GM19025 (cell line): ENCODE data around the gene HYDIN.
A peak's percentile ranks its signal among the peaks of the same experiment; 100 is the strongest.
"Not testable (repeated sequence)": the region's sequence is repeated elsewhere in the genome, so short reads cannot be mapped to it uniquely, and the experiment has no call there.

Source experiments
- ATAC-seq: cut with Tn5 transposase; IDR thresholded peaks from one replicate; pipeline ENCODE4 v1.9.1; 2021; ENCODE audit warnings: mild to moderate bottlenecking, low read depth, moderate library complexity; ENCODE audit not compliant: unreplicated experiment

The HYDIN gene

GRCh38 chr16:70888208-70888607 lies 342.3 kb downstream of the HYDIN start:
- ATAC-seq, result not testable (repeated sequence)

- not testable (repeated sequence) for ATAC-seq
Observed at GRCh38 chr16:70884652-70885051, 345.9 kb downstream of the HYDIN start.

GRCh38 chr16:70882311-70882710 lies 348.2 kb downstream of the HYDIN start:
- ATAC-seq, result not testable (repeated sequence)

- ATAC-seq, result not testable (repeated sequence)
Observed at GRCh38 chr16:70877895-70878294, 352.6 kb downstream of the HYDIN start.

GRCh38 chr16:70876442-70876841 lies 354.1 kb downstream of the HYDIN start:
- not testable (repeated sequence) for ATAC-seq

DNA sequence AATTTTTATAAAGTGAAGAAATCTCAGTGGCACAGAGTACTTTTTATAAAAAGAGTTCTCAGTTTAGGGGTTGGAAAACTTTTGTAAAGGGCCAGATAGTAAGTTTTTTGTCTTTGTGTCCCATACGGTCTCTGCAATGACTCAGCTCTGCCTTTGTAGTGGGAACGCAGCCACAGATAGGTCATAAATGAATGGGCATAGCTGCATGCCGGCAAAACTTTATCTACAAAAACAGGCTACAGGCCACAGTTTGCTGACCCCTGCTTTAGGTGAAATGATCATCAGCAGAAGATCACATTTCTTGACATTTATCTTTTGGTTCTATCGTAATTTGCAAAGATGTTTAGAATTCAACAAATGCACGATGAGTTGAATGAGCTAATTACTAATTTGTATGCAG lies 365.8 kb downstream of the HYDIN start:
- not testable (repeated sequence) for ATAC-seq

DNA sequence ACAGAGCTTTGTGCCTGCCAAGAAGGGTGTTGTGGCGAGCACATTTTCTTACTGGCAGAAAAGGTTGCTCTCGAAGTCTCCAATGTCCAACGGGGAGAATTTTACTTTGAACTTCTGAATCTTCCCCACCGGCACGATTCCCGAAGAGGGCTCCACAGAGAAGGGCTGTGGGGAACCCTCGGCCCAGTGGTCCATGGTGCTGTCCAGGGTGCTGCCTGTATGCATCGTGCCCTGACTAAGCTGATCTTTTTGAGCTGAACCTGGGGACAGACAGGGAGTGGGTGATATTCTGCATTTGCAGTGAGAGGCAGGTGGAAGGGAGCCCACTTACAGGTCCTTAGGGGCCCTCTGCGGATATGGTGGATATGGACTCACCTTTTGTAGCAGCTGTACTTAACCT lies 368.5 kb downstream of the HYDIN start:
- ATAC-seq, result not testable (repeated sequence)

GRCh38 chr16:70851299-70851698 lies 379.2 kb downstream of the HYDIN start:
- not testable (repeated sequence) for ATAC-seq

DNA sequence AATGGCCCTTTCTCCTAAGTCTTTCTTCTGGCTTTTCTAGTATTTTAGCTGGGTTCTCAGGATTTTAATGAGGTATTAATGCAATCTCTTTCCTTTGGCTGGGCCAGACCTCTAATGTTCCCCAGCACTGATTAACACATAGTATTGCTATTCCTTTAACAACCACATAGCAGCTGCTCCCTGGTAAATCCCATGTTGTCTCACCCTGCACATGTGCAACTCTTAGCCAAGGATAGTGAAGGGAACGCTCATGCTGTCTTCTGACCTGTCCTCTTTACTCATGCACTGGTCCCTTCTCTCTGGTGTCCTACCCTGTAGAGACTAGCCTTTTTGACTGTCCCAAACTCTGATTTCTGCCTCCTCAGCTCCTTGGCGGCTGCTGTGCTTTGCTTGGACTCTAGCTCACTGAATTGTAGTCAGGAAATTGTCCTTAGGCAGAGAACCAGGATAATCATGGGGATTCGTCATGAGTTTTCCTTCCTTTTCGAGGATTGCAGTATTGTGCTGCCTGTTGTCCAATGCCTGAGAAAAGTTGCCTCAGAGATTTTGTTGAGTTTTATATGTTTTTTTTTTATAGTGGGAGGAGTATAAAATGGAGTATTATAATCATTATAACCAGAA lies 406.9 kb downstream of the HYDIN start:
- not testable (repeated sequence) for ATAC-seq

DNA sequence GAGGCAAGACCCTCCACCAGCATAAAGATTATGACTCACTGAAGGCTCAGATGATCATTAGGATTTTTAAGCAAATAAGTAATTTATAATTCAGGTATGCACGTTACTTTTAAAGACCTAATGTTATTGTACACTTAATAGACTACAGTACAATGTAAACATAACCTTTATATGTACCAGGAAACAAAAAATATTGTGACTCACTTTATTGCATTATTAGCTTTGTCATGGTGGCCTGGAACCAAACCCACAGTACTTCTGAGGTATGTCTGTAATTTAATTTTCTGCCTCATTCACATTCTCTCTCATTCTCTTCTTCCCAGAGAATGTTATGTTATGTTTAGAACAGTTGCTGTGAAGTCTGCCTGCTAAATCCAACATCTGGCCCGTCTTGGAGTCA lies 407.8 kb downstream of the HYDIN start:
- ATAC-seq, result not testable (repeated sequence)

- ATAC-seq, result not testable (repeated sequence)
Observed at GRCh38 chr16:70818088-70818487, 412.4 kb downstream of the HYDIN start.

GRCh38 chr16:70809392-70810060 lies 421.0 kb downstream of the HYDIN start:
- ATAC-seq, result peak; percentile 66

GRCh38 chr16:70808371-70808770 lies 422.2 kb downstream of the HYDIN start:
- no peak for ATAC-seq

DNA sequence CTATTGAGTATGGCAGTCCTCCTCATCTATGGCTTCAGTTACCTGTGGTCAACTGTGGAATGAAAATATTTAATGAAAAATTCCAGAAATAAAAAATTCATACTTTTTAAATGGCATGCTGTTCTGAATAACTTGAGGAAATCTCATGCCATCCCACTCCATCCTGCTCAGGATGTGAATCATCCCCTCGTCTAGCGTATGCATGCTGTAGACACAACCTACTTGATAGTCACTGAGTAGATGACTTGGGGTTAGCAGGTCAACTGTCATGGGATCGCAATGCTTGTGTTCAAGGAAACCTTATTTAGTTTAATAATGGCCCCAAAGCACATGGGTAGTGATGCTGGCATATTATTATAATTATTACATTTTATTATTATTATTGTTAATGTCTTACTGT lies 424.7 kb downstream of the HYDIN start:
- ATAC-seq, result no peak

DNA sequence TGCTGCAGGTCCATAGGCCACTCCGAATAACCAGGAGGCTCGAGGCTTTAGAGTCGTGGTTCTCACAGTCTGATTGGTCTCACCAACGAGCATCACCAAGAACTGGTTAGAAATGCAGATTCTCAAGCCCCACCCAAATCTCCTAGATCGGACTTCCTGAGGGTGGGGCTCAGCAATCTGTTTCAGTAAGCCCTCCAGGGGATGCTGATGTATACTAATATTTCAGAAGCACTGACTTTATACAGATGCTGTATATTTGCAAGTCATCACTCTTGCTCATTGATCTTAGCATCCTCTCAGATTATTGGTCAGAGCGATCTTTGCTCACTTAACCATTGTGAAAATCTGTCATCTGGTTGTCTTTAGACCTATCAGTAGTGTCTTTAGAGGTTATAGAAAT lies 425.1 kb downstream of the HYDIN start:
- ATAC-seq, result no peak

- no peak for ATAC-seq
Observed at GRCh38 chr16:70804734-70805169, 425.8 kb downstream of the HYDIN start.

DNA sequence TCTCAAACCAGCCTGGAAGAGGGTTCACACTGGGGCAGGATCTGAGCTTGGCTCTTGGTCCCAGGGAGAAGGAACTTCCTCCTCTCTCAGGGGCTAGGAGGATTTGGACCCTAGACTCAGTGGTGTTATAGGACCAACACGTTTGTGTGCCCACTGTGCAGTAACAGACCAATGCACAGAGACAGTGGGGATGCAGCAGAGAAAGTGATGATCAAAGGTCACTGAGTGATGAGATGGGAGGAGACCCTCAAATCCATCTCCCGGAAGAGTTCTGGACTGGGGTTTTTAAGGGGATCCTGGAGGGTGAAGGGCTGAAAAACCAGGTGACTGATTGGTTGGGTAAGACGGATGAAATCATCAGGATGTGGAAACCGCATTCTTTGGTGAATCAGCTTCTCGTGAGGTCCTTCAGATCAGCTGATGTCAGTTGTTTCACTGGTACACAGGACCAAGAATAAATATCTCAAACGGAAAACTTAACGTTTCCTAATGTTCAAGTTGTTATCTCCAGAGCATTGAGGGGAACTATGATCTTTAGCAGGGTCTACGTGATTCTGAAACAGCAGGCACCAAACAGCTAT lies 426.3 kb downstream of the HYDIN start:
- ATAC-seq, result no peak

- no peak for ATAC-seq
Observed at GRCh38 chr16:70803319-70803718, 427.2 kb downstream of the HYDIN start.

DNA sequence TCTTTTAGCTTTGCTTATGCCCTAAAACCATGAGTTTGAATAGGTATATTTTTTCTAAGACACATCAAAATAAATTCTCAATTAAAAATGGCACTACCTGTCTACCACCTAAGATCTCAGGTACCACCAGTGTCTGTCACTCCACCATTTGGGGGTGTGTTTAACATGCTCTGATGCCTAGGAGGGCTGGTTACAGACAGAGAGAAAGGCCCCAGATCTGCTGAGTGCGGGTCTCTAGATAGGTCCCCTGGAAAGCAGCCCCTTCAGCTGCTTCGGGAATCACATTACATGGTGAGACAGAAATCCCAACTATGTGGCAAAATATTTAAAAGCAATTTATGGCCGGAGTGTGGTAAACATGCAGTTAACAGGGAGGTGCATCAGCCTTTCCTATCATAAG lies 428.9 kb downstream of the HYDIN start:
- no peak for ATAC-seq

GRCh38 chr16:70800781-70801480 lies 429.6 kb downstream of the HYDIN start, which contains the start of gene VAC14:
VAC14 (minus strand) TSS chr16:70801158; CDS start chr16:70800900, 258 bp downstream.
- peak; percentile 90 for ATAC-seq

- ATAC-seq, result peak; percentile 1
Observed at GRCh38 chr16:70800311-70800710, 430.2 kb downstream of the HYDIN start.
